ENCODE results near the gene RDH14. TPM values are rescaled to one million over a fixed set of nuclear protein-coding genes. Genes with fewer than 3 reads are reported as not detected.

The RDH14 gene
- total and polyA plus RNA-seq, 3 donors from 2014 or later = 30.7 to 40.1 (median 37.2) TPM

DNA sequence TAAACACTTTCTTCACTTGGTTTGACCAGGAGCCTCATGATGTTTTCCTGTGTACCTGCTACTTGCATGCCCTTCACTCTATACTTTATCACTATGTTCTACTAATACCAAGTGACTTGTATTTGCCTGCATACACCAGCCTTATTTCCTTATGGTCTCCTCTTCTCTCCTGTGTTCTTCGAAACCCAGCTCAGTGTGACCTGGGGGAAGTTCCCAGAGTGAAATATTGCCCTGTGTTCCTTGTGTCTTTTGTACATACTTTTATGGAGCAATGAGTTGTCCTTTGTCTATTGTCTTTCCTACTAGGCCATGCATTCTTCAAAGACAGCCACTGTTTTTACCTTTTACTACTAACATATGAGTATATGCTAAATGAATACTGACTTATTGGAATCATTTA is 28.3 kb upstream of the RDH14 start:
- 83 to 86% methylated on average over 1 of the region's 1 CpG for WGBS, 2 donors

GRCh38 chr2:18588049-18588448 is 27.6 kb upstream of the RDH14 start:
- TF ChIP-seq, protein P1, sequence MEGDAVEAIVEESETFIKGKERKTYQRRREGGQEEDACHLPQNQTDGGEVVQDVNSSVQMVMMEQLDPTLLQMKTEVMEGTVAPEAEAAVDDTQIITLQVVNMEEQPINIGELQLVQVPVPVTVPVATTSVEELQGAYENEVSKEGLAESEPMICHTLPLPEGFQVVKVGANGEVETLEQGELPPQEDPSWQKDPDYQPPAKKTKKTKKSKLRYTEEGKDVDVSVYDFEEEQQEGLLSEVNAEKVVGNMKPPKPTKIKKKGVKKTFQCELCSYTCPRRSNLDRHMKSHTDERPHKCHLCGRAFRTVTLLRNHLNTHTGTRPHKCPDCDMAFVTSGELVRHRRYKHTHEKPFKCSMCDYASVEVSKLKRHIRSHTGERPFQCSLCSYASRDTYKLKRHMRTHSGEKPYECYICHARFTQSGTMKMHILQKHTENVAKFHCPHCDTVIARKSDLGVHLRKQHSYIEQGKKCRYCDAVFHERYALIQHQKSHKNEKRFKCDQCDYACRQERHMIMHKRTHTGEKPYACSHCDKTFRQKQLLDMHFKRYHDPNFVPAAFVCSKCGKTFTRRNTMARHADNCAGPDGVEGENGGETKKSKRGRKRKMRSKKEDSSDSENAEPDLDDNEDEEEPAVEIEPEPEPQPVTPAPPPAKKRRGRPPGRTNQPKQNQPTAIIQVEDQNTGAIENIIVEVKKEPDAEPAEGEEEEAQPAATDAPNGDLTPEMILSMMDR (IDR thresholded peaks at IDR 0.05) = no peak
- TF ChIP-seq POLR2A (IDR thresholded peaks at IDR 0.05) = no peak
- Histone ChIP-seq H3K9me3 (no peaks in the 10 kb centered on the region), H3K36me3 (ENCODE audit: low read depth, missing control alignments) (no peaks in the 10 kb centered on the region), H3K27me3 (no peaks in the 10 kb centered on the region), H3K27ac (no peak overlapping the region), H3K4me3 (no peak overlapping the region), H3K4me1 (no peaks in the 10 kb centered on the region)
- no peak for DNase-seq
- 91 to 100% methylated on average over 1 of the region's 1 CpG for WGBS, 2 donors
- intact Hi-C loops (cut with DNase I; ENCODE audit: low total_unique reads) = no loop called here

More for the DNA sequence above, 28.3 kb upstream of the RDH14 start:
- TF ChIP-seq, protein P1 (IDR thresholded peaks at IDR 0.05) = no peak
- no peak for TF ChIP-seq POLR2A (IDR thresholded peaks at IDR 0.05)
- no peak for DNase-seq
- H3K36me3 ChIP-seq (ENCODE audit: low read depth, missing control alignments) = no peaks in the 10 kb centered on the region
- H3K4me1 ChIP-seq = no peaks in the 10 kb centered on the region
- no peak overlapping the region for H3K27ac ChIP-seq
- no peaks in the 10 kb centered on the region for H3K9me3 ChIP-seq
- no peak overlapping the region for H3K4me3 ChIP-seq
- intact Hi-C loops (cut with DNase I; ENCODE audit: low total_unique reads) = no loop called here
- H3K27me3 ChIP-seq = no peaks in the 10 kb centered on the region

- TF ChIP-seq, protein P1 (IDR thresholded peaks at IDR 0.05) = no peak
- TF ChIP-seq POLR2A (IDR thresholded peaks at IDR 0.05) = no peak
- Histone ChIP-seq H3K27ac (no peak overlapping the region), H3K36me3 (ENCODE audit: low read depth, missing control alignments) (no peaks in the 10 kb centered on the region), H3K4me1 (no peaks in the 10 kb centered on the region), H3K4me3 (no peak overlapping the region), H3K9me3 (no peaks in the 10 kb centered on the region), H3K27me3 (no peaks in the 10 kb centered on the region)
- WGBS, 2 donors = 92 to 93% methylated on average over 3 of the region's 3 CpGs
- intact Hi-C loops (cut with DNase I; ENCODE audit: low total_unique reads) = no loop called here
- DNase-seq = no peak
Observed at GRCh38 chr2:18585526-18585925, 25.1 kb upstream of the RDH14 start.

- H3K4me3 ChIP-seq = peak overlapping the region in 1 of 2 donors; percentile 32
- H3K36me3 ChIP-seq (ENCODE audit: low read depth, missing control alignments) = no peaks in the 10 kb centered on the region
- no peak overlapping the region for H3K27ac ChIP-seq
- TF ChIP-seq, protein P1 (IDR thresholded peaks at IDR 0.05) = no peak
- TF ChIP-seq POLR2A (IDR thresholded peaks at IDR 0.05) = no peak
- intact Hi-C loops (cut with DNase I; ENCODE audit: low total_unique reads) = no loop called here
- WGBS, 2 donors = 70% methylated on average over 32 of the region's 32 CpGs; no CpG with 5 or more reads in 1 of the 2 donors
- H3K27me3 ChIP-seq = no peaks in the 10 kb centered on the region
- H3K4me1 ChIP-seq = no peaks in the 10 kb centered on the region
- no peaks in the 10 kb centered on the region for H3K9me3 ChIP-seq
- no peak for DNase-seq
Observed at GRCh38 chr2:18584608-18584954, 24.1 kb upstream of the RDH14 start.

DNA sequence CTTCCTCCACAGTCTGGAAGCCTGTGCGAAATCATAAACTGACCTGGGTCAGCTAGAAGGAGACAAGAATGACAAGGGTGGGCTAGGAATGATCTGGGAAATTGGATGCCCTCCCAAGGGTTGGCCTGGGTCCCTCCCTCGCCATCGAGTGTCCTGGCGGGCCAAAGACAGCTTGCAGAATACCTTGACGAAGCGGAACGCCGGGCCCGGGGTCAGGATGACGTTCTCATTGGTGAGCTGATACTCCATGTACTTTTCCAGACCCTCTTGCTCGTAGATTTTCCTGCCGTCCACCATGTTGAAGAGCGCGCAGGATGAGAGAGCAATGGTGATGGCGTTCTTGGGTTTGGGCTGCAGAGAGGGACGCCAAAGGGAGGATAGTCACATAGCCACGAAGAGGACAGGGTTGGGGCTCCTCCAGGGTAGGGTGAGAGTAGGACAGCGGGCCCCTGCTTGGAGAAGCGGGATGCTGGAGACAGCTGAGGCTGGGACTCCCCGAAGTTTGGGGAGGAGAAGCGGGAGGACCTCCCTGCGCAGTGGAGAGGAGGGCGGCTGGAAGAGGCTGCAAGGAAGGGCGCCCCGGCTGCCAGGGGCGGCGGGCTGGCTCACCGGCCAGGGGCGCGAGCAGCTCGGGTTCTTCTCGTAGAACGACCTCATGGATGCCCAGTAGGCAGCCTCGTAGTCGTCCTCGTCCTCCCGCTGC is 23.6 kb upstream of the RDH14 start:
- H3K4me3 ChIP-seq = peak overlapping the region in 1 of 2 donors; percentile 32
- H3K27ac ChIP-seq = no peak overlapping the region
- H3K27me3 ChIP-seq = no peaks in the 10 kb centered on the region
- DNase-seq = no peak
- no peaks in the 10 kb centered on the region for H3K9me3 ChIP-seq
- no peaks in the 10 kb centered on the region for H3K36me3 ChIP-seq (ENCODE audit: low read depth, missing control alignments)
- no peaks in the 10 kb centered on the region for H3K4me1 ChIP-seq
- 71 to 75% methylated on average over 30 to 34 of the region's 37 CpGs for WGBS, 2 donors
- TF ChIP-seq, protein P1 (IDR thresholded peaks at IDR 0.05) = no peak
- TF ChIP-seq POLR2A (IDR thresholded peaks at IDR 0.05) = no peak
- intact Hi-C loops (cut with DNase I; ENCODE audit: low total_unique reads) = no loop called here

All from testis (tissue), 3 donors.